Fibroblast of skin of scalp (primary cell): ENCODE measurements around the gene SIGMAR1. TPM values are rescaled to one million over a fixed set of nuclear protein-coding genes. Genes with fewer than 3 reads are reported as not detected.

Experiments used
- DNase-seq: peaks from one replicate; pipeline ENCODE4 v3.0.0-alpha.2; 2013
- polyA plus RNA-seq, 2 experiments: library from polyadenylated mRNA; unstranded; fragments of 120-200 nt; gene quantifications; one replicate each; pipeline ENCODE4 v1.2.1, GENCODE V29; 2013; ENCODE audit not compliant: insufficient read length in 2 of 2

SIGMAR1 gene
- polyA plus RNA-seq (2013, experiment 1 of 2; ENCODE audit: insufficient read length), result 70.8 TPM
- polyA plus RNA-seq (2013, experiment 2 of 2; ENCODE audit: insufficient read length), result 72.6 TPM

DNA sequence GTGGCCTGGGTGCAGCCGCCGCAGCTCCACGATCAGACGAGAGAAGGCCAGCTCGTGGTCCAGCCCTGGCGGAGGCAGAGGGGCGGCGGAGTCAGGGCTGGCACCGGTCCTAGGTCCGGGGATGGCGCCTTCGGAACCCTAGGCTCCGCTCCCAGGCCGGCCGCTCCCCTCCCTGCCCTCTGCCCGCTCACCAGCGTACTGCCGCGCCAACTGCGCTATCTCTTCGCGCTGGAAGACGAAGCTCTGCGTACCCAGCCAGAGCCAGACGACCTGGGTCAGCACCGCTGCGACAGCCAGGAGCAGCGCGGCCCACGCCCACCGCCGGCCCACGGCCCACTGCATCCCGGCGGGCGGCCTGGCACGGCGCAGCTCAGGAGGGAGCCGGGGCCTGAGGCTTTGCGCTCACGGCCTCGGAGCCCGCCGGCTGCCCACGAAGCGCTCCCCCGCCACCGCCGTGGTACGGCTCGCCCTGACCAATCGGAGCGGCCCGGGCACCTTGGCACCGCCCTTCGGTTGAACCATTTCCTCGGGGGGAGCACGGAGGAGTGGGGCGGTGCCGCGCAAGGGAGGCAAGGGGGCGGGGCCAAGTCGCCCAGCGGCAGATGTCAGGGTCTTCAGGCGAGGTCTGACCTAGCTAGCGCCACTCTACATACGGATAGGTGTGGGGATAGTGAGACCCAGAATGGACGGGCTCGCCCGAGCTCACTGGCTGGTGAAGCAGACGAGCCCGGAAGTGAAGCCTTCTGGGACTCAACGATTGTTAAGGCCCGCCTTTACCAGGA, at the start of gene SIGMAR1:
SIGMAR1 (minus strand) TSS at position 432 of the 782 bp plus-strand sequence; CDS start at position 342, 90 bp downstream.
- DNase-seq, result peak; percentile 95

GRCh38 chr9:34686732-34687131, 49.1 kb upstream of the SIGMAR1 start:
- DNase-seq, result no peak

- DNase-seq, result peak; percentile 60
These were observed 48.6 kb upstream of the SIGMAR1 start for GRCh38 chr9:34686231-34686630.

- DNase-seq, result no peak
These were observed 48.0 kb upstream of the SIGMAR1 start for GRCh38 chr9:34685591-34685990.

- no peak for DNase-seq
These were observed 47.2 kb upstream of the SIGMAR1 start for GRCh38 chr9:34684816-34685215.

- DNase-seq, result no peak
These were observed 46.6 kb upstream of the SIGMAR1 start for GRCh38 chr9:34684145-34684544.

DNA sequence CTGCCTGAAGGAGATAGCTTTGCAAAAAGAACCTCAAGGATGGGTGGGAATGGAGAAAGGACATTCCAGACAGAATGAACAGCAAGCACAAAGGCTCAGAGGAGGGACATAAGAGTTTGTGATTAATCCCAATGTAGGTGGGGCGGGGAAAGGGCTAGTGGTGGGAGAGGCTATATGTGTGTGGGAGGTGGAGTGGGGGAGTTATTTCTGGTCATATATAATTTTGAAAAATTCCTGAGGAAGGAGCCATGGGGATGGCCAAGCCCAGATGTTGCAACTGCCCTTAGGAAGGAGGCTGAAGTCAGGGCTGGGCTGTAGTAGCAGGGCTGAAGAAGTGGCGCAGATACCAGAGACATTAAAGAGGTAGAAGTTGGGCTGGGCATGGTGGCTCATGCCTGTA, 38.3 kb upstream of the SIGMAR1 start:
- no peak for DNase-seq

DNA sequence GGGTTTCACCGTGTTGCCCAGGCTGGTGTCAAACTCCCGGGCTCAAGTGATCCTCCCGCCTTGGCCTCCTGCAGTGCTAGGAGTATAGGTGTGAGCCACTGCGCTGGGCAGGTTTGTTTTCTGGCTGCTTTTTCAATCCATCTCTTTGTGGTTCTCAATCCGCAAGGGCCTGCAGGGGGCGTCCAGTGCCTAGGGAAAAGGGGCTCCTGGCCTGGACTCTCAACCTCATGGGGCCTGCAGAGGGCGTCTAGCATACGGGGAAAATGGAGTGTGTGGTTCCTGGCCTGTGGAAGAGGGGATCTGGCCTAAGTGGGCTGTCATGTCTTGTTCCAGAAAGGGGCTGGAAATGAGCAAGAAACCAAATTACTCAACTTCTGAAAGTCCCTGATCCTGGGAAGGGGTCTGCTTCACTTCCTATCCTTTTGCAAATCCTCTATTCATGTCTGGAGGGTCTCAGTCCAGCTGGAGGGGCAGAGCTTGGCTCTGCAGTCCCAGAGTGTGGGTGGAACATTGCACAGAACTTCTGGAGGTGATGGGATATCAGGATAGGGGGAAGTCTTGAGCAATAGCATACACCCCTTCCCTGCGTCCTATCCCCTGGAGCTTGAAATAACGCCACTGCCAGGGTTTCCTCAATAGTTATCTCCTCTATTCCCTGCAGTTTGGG, 37.6 kb upstream of the SIGMAR1 start:
- DNase-seq, result peak; percentile 78

DNA sequence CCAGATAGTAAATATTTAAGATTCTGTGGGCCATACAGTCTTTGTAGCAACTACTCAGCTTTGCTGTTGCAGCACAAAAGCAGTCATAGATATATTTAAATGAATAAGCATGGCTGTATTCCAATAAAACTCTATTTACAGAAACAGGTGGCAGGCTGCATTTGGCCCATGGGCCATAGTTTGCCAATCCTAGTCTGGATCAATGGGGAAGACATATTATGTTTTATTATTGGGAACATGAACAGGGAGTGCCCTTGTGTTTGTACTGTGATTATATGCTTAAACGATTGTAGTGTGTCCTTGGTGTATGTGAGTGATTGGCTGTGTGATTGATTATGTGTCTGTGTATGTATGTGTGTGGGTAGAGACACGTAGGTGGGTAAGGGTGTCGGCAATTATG, 36.9 kb upstream of the SIGMAR1 start:
- no peak for DNase-seq

GRCh38 chr9:34671307-34671706, 33.7 kb upstream of the SIGMAR1 start:
- DNase-seq, result no peak

DNA sequence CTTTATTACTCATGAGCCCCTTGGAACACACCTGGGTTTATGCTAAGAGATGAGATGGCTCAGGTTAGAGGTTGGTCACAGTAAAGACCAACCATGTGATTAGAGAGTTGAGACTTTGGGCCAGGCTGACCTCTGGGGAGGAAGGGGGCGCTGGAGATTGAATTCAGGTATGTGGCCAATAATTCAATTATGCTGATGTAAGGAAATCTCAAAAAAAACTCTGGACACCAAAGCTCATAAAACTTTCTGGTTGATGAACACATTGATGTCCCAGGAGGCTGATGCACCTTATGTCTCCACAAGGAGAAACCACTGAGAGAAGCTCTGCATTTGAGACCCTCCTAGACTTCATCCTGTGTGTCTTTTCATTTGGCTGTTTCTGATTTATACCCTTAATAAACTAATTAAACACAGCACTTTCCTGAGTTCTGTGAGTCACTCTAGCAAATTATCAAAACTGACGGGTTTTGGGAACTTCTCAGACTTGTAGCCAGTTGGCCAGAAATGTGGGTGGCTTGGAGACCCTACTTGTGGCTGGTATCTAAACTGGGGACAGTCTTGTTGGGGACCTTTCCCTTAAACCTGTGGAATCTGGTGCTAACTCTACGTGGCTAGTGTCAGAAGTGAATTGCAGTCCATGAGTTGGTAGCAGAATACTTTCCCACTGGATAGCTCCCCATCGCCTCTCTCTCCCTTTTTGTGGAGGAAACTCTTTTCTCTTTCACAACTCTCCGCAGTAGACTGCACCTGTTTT, 32.4 kb upstream of the SIGMAR1 start:
- DNase-seq, result no peak

DNA sequence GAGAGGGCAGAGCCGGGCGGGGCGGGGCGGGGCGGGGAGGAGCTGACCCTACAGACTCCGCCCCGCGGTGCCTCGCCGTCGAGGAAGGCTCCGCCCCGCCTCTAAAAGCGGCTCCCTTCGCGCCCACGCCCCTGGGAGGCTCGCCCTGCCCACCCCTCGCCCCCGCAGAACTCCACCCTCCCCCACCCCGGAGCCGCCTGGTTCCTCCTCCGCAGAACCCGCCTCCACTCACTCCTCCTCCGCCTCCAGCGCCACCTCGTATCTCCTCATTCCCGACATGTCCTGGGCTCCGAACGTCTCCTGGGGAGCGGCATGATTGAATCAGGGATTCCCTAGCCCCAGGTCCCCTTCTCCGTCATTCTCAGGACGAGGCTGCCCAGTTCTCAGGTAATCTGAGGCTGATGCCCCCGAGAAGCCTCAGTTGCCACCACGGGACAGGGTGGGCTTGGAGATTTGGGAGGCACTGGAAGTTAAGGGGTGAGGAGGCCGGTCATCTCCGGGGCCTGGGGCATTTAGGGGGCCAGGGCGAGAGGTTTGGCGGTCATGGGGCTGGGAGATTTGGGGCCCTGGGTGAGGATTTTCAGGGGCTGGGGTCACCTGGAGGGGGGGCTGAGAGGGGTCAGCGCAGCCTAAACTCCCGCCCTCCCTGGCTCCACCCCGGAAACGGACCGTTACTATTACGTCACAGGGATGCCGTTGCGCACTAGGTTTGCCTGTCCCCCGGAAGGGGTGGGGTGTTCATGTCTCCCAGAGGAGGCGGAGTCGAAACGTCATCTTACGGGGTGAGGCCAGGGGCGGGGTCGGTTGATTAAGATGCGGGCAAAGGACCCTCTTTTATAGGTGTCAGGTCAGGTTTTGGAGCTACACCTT, 28.0 kb upstream of the SIGMAR1 start:
- peak; percentile 96 for DNase-seq

- no peak for DNase-seq
These were observed 27.4 kb upstream of the SIGMAR1 start for GRCh38 chr9:34665067-34665380.

GRCh38 chr9:34664281-34665066, 26.9 kb upstream of the SIGMAR1 start:
- DNase-seq, result peak; percentile 77

GRCh38 chr9:34663303-34663605, 25.7 kb upstream of the SIGMAR1 start:
- DNase-seq, result no peak

- no peak for DNase-seq
These were observed 25.1 kb upstream of the SIGMAR1 start, which contains the start of gene CCL27 for GRCh38 chr9:34662526-34663302. CCL27 (minus strand) TSS chr9:34662657; CDS start chr9:34662633, 24 bp downstream.

DNA sequence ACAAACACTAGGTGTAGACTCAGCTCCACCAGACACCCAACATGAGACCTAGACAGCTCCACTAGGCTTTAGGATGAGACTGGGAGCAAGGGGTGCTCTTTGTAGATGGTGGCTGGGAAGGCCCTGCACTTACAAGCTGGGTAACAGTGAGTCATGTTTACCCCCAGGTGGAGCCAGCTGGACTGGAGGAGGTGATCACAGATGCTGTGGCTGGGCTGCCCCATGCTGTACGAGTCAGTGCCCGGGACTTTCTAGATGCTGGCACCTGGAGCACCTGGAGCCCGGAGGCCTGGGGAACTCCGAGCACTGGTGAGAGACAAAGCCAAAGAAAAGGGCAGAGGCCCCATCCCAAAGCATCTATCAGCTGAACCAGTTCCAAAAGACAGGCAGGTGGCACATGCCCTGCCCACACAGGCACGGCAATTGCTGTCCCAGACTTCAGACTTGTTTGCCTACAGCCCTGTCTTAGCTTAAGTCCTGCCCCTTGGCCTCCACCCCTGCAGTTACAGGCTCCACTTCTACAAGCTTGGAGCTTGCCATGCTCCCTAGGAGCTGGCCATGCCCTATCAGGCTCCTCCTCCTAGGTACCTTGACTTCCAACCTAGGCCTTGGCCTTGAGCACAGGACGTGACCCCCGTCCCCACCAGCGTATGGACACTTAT, 22.1 kb upstream of the SIGMAR1 start:
- DNase-seq, result no peak

DNA sequence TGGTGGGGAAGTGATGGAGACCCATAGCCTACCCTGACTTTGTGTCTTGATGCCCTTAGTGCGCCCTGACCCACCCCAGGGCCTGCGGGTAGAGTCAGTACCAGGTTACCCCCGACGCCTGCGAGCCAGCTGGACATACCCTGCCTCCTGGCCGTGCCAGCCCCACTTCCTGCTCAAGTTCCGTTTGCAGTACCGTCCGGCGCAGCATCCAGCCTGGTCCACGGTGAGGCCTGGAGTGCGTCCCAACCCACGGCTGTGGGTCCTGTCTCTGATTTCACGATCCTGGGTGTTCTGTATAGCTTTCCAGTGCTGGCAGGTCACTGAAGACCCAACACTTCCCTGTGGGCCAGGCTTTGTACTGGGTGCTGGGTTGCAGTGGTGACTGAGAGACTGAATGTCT, 20.9 kb upstream of the SIGMAR1 start:
- DNase-seq, result no peak

DNA sequence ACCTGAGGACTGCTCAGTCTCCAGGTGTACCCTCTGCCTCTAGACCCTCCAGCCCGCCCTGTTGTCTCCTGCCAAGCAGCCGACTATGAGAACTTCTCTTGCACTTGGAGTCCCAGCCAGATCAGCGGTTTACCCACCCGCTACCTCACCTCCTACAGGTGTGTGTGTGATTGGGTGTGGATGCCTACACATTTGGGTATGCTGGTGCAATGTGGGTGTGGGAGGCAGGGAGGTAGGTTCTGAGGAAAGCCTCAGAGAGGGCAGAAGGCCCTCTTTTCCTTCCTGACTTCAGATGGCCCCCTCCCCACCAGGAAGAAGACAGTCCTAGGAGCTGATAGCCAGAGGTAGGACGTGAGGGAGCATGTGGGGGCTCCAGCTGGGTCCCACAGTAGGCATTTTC, 19.4 kb upstream of the SIGMAR1 start:
- DNase-seq, result no peak

DNA sequence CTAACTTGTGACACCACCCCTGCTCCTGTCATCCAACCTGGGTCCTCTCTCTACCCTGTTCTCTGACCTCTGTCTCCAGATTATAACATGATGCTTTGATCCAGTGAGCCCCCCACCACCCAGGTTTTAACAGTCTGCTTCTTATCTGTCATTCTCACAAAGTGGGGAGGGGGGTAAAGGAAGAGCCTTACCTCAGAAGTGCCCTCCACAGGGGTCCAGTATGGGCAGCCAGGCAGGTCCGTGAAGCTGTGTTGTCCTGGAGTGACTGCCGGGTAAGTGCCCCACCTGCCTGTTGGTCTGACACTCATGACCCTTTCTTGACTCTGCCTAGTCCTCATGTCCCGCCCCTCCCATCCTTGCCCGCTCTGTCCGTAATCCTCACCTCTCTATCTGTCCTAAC, 17.8 kb upstream of the SIGMAR1 start:
- no peak for DNase-seq
